ENCODE data around the gene LY6G6C. TPM values are rescaled to one million over a fixed set of nuclear protein-coding genes. Genes with fewer than 3 reads are reported as not detected.
"Not testable (repeated sequence)": the region's sequence is repeated elsewhere in the genome, so short reads cannot be mapped to it uniquely, and the experiment has no call there.

The LY6G6C gene
- total RNA-seq, 1 experiment from 2014 or later, result not detected

GRCh38 chr6:31709157-31709556 lies 12.4 kb downstream of the LY6G6C start:
- not testable (repeated sequence) for H3K9ac ChIP-seq (ENCODE audit: low read length); H3K9me2 ChIP-seq (replicated peaks; ENCODE audit: insufficient read depth, low read length); DNase-seq; H3K27ac ChIP-seq (ENCODE audit: low read length); H2AFZ ChIP-seq (ENCODE audit: low read length); H3K9me3 ChIP-seq (ENCODE audit: low read length); H3K4me2 ChIP-seq (ENCODE audit: low read depth, low read length, poor library complexity, severe bottlenecking); H3K79me2 ChIP-seq (ENCODE audit: low read length); H3K27me3 ChIP-seq (ENCODE audit: low read length); H3K4me1 ChIP-seq (ENCODE audit: low read length); H3K36me3 ChIP-seq (ENCODE audit: insufficient read depth, low read length); H3K4me3 ChIP-seq (ENCODE audit: low read length); H4K20me1 ChIP-seq (ENCODE audit: insufficient read depth, low read depth, low read length)

- H3K4me2 ChIP-seq (ENCODE audit: low read depth, low read length, poor library complexity, severe bottlenecking), result no peak overlapping the region
- no peak for DNase-seq
- H4K20me1 ChIP-seq (ENCODE audit: insufficient read depth, low read depth, low read length), result no peaks in the 10 kb centered on the region
- H2AFZ ChIP-seq (ENCODE audit: low read length), result no peak overlapping the region
- H3K27ac ChIP-seq (ENCODE audit: low read length), result no peak overlapping the region
- no peak overlapping the region for H3K4me3 ChIP-seq (ENCODE audit: low read length)
- H3K79me2 ChIP-seq (ENCODE audit: low read length), result no peaks in the 10 kb centered on the region
- H3K9me3 ChIP-seq (ENCODE audit: low read length), result no peaks in the 10 kb centered on the region
- no peaks in the 10 kb centered on the region for H3K27me3 ChIP-seq (ENCODE audit: low read length)
- H3K4me1 ChIP-seq (ENCODE audit: low read length), result peaks cover 8% of the 10 kb centered on the region
- no peaks in the 10 kb centered on the region for H3K36me3 ChIP-seq (ENCODE audit: insufficient read depth, low read length)
- no peaks in the 10 kb centered on the region for H3K9me2 ChIP-seq (replicated peaks; ENCODE audit: insufficient read depth, low read length)
- no peak overlapping the region for H3K9ac ChIP-seq (ENCODE audit: low read length)
Observed at GRCh38 chr6:31708224-31708623, 13.3 kb downstream of the LY6G6C start.

- no peaks in the 10 kb centered on the region for H4K20me1 ChIP-seq (ENCODE audit: insufficient read depth, low read depth, low read length)
- DNase-seq, result no peak
Observed at GRCh38 chr6:31707701-31708100, 13.8 kb downstream of the LY6G6C start.

GRCh38 chr6:31706599-31706998 lies 14.9 kb downstream of the LY6G6C start, which contains the start of gene LY6G6F:
TSS of gene LY6G6F (plus strand) at chr6:31706866. CDS start at chr6:31706907, 41 bp downstream.
- H2AFZ ChIP-seq (ENCODE audit: low read length), result no peak within 1 kb of the TSS
- no peak within 1 kb of the TSS for H3K4me2 ChIP-seq (ENCODE audit: low read depth, low read length, poor library complexity, severe bottlenecking)
- H3K9me2 ChIP-seq (replicated peaks; ENCODE audit: insufficient read depth, low read length), result no peaks in the 10 kb centered on the region
- H3K9me3 ChIP-seq (ENCODE audit: low read length), result no peaks in the 10 kb centered on the region
- DNase-seq, result no peak
- H3K79me2 ChIP-seq (ENCODE audit: low read length), result peaks cover 13% of the 10 kb centered on the region
- H3K4me3 ChIP-seq (ENCODE audit: low read length), result no peak within 1 kb of the TSS
- H3K36me3 ChIP-seq (ENCODE audit: insufficient read depth, low read length), result no peaks in the 10 kb centered on the region
- no peak within 1 kb of the TSS for H3K9ac ChIP-seq (ENCODE audit: low read length)
- H3K4me1 ChIP-seq (ENCODE audit: low read length), result peaks cover 15% of the 10 kb centered on the region
- H4K20me1 ChIP-seq (ENCODE audit: insufficient read depth, low read depth, low read length), result no peaks in the 10 kb centered on the region
- no peaks in the 10 kb centered on the region for H3K27me3 ChIP-seq (ENCODE audit: low read length)
- no peak within 1 kb of the TSS for H3K27ac ChIP-seq (ENCODE audit: low read length)

More at GRCh38 chr6:31707701-31708100, 13.8 kb downstream of the LY6G6C start:
- no peak overlapping the region for H3K9ac ChIP-seq (ENCODE audit: low read length)
- no peaks in the 10 kb centered on the region for H3K9me2 ChIP-seq (replicated peaks; ENCODE audit: insufficient read depth, low read length)
- H3K27ac ChIP-seq (ENCODE audit: low read length), result no peak overlapping the region
- H3K4me1 ChIP-seq (ENCODE audit: low read length), result peaks cover 8% of the 10 kb centered on the region
- H3K4me3 ChIP-seq (ENCODE audit: low read length), result no peak overlapping the region
- peaks cover 2% of the 10 kb centered on the region; the same call in 1 of the 2 replicates for H3K79me2 ChIP-seq (ENCODE audit: low read length)
- no peaks in the 10 kb centered on the region for H3K9me3 ChIP-seq (ENCODE audit: low read length)
- no peak overlapping the region for H2AFZ ChIP-seq (ENCODE audit: low read length)
- H3K27me3 ChIP-seq (ENCODE audit: low read length), result no peaks in the 10 kb centered on the region
- no peaks in the 10 kb centered on the region for H3K36me3 ChIP-seq (ENCODE audit: insufficient read depth, low read length)
- no peak overlapping the region for H3K4me2 ChIP-seq (ENCODE audit: low read depth, low read length, poor library complexity, severe bottlenecking)

- no peaks in the 10 kb centered on the region for H3K27me3 ChIP-seq (ENCODE audit: low read length)
- H3K4me2 ChIP-seq (ENCODE audit: low read depth, low read length, poor library complexity, severe bottlenecking), result no peak overlapping the region
- H3K9me3 ChIP-seq (ENCODE audit: low read length), result no peaks in the 10 kb centered on the region
- no peaks in the 10 kb centered on the region for H4K20me1 ChIP-seq (ENCODE audit: insufficient read depth, low read depth, low read length)
- no peak for DNase-seq
- no peak overlapping the region for H3K27ac ChIP-seq (ENCODE audit: low read length)
- H3K4me1 ChIP-seq (ENCODE audit: low read length), result peaks cover 21% of the 10 kb centered on the region
- H3K79me2 ChIP-seq (ENCODE audit: low read length), result peaks cover 20% of the 10 kb centered on the region
- H3K4me3 ChIP-seq (ENCODE audit: low read length), result no peak overlapping the region
- no peaks in the 10 kb centered on the region for H3K36me3 ChIP-seq (ENCODE audit: insufficient read depth, low read length)
- H3K9me2 ChIP-seq (replicated peaks; ENCODE audit: insufficient read depth, low read length), result no peaks in the 10 kb centered on the region
- H2AFZ ChIP-seq (ENCODE audit: low read length), result no peak overlapping the region
- no peak overlapping the region for H3K9ac ChIP-seq (ENCODE audit: low read length)
Observed at GRCh38 chr6:31705931-31706330, 15.6 kb downstream of the LY6G6C start.

- Histone ChIP-seq H3K4me1 (ENCODE audit: low read length) (peaks cover 28% of the 10 kb centered on the region), H3K9ac (ENCODE audit: low read length) (peak within 1 kb of the TSS; percentile 92), H3K27ac (ENCODE audit: low read length) (peak within 1 kb of the TSS; percentile 86), H3K36me3 (ENCODE audit: insufficient read depth, low read length) (no peaks in the 10 kb centered on the region; the same call in 1 of the 2 replicates), H3K9me3 (ENCODE audit: low read length) (no peaks in the 10 kb centered on the region), H3K4me2 (ENCODE audit: low read depth, low read length, poor library complexity, severe bottlenecking) (peak within 1 kb of the TSS; percentile 93), H4K20me1 (ENCODE audit: insufficient read depth, low read depth, low read length) (no peaks in the 10 kb centered on the region), H3K4me3 (ENCODE audit: low read length) (peak within 1 kb of the TSS; percentile 84), H3K27me3 (ENCODE audit: low read length) (no peaks in the 10 kb centered on the region), H3K9me2 (replicated peaks; ENCODE audit: insufficient read depth, low read length) (no peaks in the 10 kb centered on the region), H3K79me2 (ENCODE audit: low read length) (peaks cover 27% of the 10 kb centered on the region), H2AFZ (ENCODE audit: low read length) (peak within 1 kb of the TSS; percentile 98)
- DNase-seq, result peak; percentile 99
Observed at GRCh38 chr6:31702819-31703716, 18.5 kb downstream of the LY6G6C start, which contains the start of gene ABHD16A. TSS of gene ABHD16A (minus strand) at chr6:31703324. CDS start at chr6:31703281, 43 bp downstream.

- Histone ChIP-seq H3K27ac (ENCODE audit: low read length) (peak overlapping the region; percentile 86), H3K79me2 (ENCODE audit: low read length) (peaks cover 27% of the 10 kb centered on the region), H3K9ac (ENCODE audit: low read length) (peak overlapping the region; percentile 92), H2AFZ (ENCODE audit: low read length) (peak overlapping the region; percentile 22; the same call in 1 of the 2 replicates), H3K4me3 (ENCODE audit: low read length) (peak overlapping the region; percentile 84), H3K4me2 (ENCODE audit: low read depth, low read length, poor library complexity, severe bottlenecking) (peak overlapping the region; percentile 93), H3K9me2 (replicated peaks; ENCODE audit: insufficient read depth, low read length) (no peaks in the 10 kb centered on the region), H3K9me3 (ENCODE audit: low read length) (no peaks in the 10 kb centered on the region), H4K20me1 (ENCODE audit: insufficient read depth, low read depth, low read length) (no peaks in the 10 kb centered on the region), H3K27me3 (ENCODE audit: low read length) (no peaks in the 10 kb centered on the region), H3K4me1 (ENCODE audit: low read length) (peaks cover 34% of the 10 kb centered on the region), H3K36me3 (ENCODE audit: insufficient read depth, low read length) (no peaks in the 10 kb centered on the region; the same call in 1 of the 2 replicates)
- peak; percentile 65 for DNase-seq
Observed at GRCh38 chr6:31702405-31702818, 19.1 kb downstream of the LY6G6C start.

GRCh38 chr6:31701666-31702404 lies 19.7 kb downstream of the LY6G6C start:
- Histone ChIP-seq H3K4me3 (ENCODE audit: low read length) (peak overlapping the region; percentile 84), H4K20me1 (ENCODE audit: insufficient read depth, low read depth, low read length) (no peaks in the 10 kb centered on the region), H3K9me2 (replicated peaks; ENCODE audit: insufficient read depth, low read length) (no peaks in the 10 kb centered on the region), H3K79me2 (ENCODE audit: low read length) (peaks cover 27% of the 10 kb centered on the region), H3K36me3 (ENCODE audit: insufficient read depth, low read length) (no peaks in the 10 kb centered on the region; the same call in 1 of the 2 replicates), H3K9ac (ENCODE audit: low read length) (peak overlapping the region; percentile 92), H3K9me3 (ENCODE audit: low read length) (no peaks in the 10 kb centered on the region), H3K4me2 (ENCODE audit: low read depth, low read length, poor library complexity, severe bottlenecking) (peak overlapping the region; percentile 93), H3K4me1 (ENCODE audit: low read length) (peaks cover 34% of the 10 kb centered on the region), H2AFZ (ENCODE audit: low read length) (no peak overlapping the region), H3K27ac (ENCODE audit: low read length) (peak overlapping the region; percentile 86), H3K27me3 (ENCODE audit: low read length) (no peaks in the 10 kb centered on the region)
- peak; percentile 79 for DNase-seq

Measured in Karpas-422 (cell line).